Chondrocyte (in vitro differentiated cells): ENCODE results near the gene PAK5. TPM values are rescaled to one million over a fixed set of nuclear protein-coding genes. Genes with fewer than 3 reads are reported as not detected.

Experiments
- DNase-seq: peaks from one replicate; pipeline ENCODE4 v3.0.0; 2021; ENCODE audit warnings: mixed read lengths, low spot score
- H3K27ac Mint-ChIP-seq: one replicate; pipeline ENCODE4 v1.8.0; 2021; ENCODE audit warnings: mild to moderate bottlenecking, moderate library complexity, mixed read lengths; ENCODE audit not compliant: unreplicated experiment
- H3K27me3 Mint-ChIP-seq: 2 replicates; pipeline ENCODE4 v1.8.0; 2021; ENCODE audit warnings: low read depth, mixed read lengths
- H3K36me3 Mint-ChIP-seq: 2 replicates; pipeline ENCODE4 v1.8.0; 2021; ENCODE audit warnings: low read depth, mixed read lengths
- H3K4me1 Mint-ChIP-seq: 2 replicates; pipeline ENCODE4 v1.8.0; 2021; ENCODE audit warnings: low read depth, mild to moderate bottlenecking, mixed read lengths
- H3K4me3 Mint-ChIP-seq: one replicate; pipeline ENCODE4 v1.8.0; 2021; ENCODE audit warnings: mild to moderate bottlenecking, moderate library complexity, mixed read lengths; ENCODE audit not compliant: unreplicated experiment
- H3K9me3 Mint-ChIP-seq: 2 replicates; pipeline ENCODE4 v1.8.0; 2021; ENCODE audit warnings: low read depth, mixed read lengths
- total RNA-seq: library from RNA; stranded (reverse); gene quantifications from 3 replicates; pipeline ENCODE4 v1.2.1, GENCODE V29; 2021
- TF ChIP-seq, protein P1 (sequence below): fragments of 200-600 bp; sonication (generic); IDR thresholded peaks from 2 replicates; pipeline ENCODE4 v1.5.0; 2021; ENCODE audit warnings: antibody characterized with exemption, mild to moderate bottlenecking, moderate library complexity

Gene PAK5
- total RNA-seq, 1 donor from 2014 or later = not detected

GRCh38 chr20:9815632-9816031 lies 23.2 kb downstream of the PAK5 start:
- TF ChIP-seq, protein P1, sequence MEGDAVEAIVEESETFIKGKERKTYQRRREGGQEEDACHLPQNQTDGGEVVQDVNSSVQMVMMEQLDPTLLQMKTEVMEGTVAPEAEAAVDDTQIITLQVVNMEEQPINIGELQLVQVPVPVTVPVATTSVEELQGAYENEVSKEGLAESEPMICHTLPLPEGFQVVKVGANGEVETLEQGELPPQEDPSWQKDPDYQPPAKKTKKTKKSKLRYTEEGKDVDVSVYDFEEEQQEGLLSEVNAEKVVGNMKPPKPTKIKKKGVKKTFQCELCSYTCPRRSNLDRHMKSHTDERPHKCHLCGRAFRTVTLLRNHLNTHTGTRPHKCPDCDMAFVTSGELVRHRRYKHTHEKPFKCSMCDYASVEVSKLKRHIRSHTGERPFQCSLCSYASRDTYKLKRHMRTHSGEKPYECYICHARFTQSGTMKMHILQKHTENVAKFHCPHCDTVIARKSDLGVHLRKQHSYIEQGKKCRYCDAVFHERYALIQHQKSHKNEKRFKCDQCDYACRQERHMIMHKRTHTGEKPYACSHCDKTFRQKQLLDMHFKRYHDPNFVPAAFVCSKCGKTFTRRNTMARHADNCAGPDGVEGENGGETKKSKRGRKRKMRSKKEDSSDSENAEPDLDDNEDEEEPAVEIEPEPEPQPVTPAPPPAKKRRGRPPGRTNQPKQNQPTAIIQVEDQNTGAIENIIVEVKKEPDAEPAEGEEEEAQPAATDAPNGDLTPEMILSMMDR = no peak
- Mint-ChIP-seq H3K9me3 (no peaks in the 10 kb centered on the region), H3K4me1 (no peaks in the 10 kb centered on the region), H3K4me3 (no peak overlapping the region), H3K27me3 (peaks cover 8% of the 10 kb centered on the region), H3K27ac (no peak overlapping the region), H3K36me3 (no peaks in the 10 kb centered on the region)
- no peak for DNase-seq

- no peak for DNase-seq
- TF ChIP-seq, protein P1 = no peak
- peaks cover 4% of the 10 kb centered on the region for H3K9me3 Mint-ChIP-seq
- no peaks in the 10 kb centered on the region for H3K36me3 Mint-ChIP-seq
- no peak overlapping the region for H3K4me3 Mint-ChIP-seq
- no peaks in the 10 kb centered on the region for H3K4me1 Mint-ChIP-seq
- H3K27me3 Mint-ChIP-seq = peaks cover 12% of the 10 kb centered on the region
- H3K27ac Mint-ChIP-seq = no peak overlapping the region
These were observed 28.1 kb downstream of the PAK5 start for GRCh38 chr20:9810738-9811137.

- Mint-ChIP-seq H3K4me1 (no peaks in the 10 kb centered on the region), H3K27me3 (peaks cover 12% of the 10 kb centered on the region), H3K27ac (no peak overlapping the region), H3K9me3 (peaks cover 5% of the 10 kb centered on the region), H3K4me3 (no peak overlapping the region), H3K36me3 (no peaks in the 10 kb centered on the region)
- no peak for DNase-seq
- TF ChIP-seq, protein P1 = no peak
These were observed 29.6 kb downstream of the PAK5 start for GRCh38 chr20:9809271-9809670.

GRCh38 chr20:9808166-9808565 lies 30.7 kb downstream of the PAK5 start:
- no peak for DNase-seq
- Mint-ChIP-seq H3K27ac (no peak overlapping the region), H3K9me3 (peaks cover 5% of the 10 kb centered on the region), H3K4me1 (no peaks in the 10 kb centered on the region), H3K4me3 (no peak overlapping the region), H3K36me3 (no peaks in the 10 kb centered on the region), H3K27me3 (peaks cover 7% of the 10 kb centered on the region)
- TF ChIP-seq, protein P1 = no peak

- Mint-ChIP-seq H3K36me3 (no peaks in the 10 kb centered on the region), H3K27ac (no peak overlapping the region), H3K27me3 (peaks cover 9% of the 10 kb centered on the region), H3K9me3 (peaks cover 5% of the 10 kb centered on the region), H3K4me3 (no peak overlapping the region), H3K4me1 (no peaks in the 10 kb centered on the region)
- no peak for DNase-seq
- TF ChIP-seq, protein P1 = no peak
These were observed 31.7 kb downstream of the PAK5 start for GRCh38 chr20:9807136-9807535.
